ENCODE measurements around the gene EEF1E1. TPM values are rescaled to one million over a fixed set of nuclear protein-coding genes. Genes with fewer than 3 reads are reported as not detected.
A peak's percentile ranks its signal among the peaks of the same experiment; 100 is the strongest.

EEF1E1 gene
- total RNA-seq, 2 donors from 2014 or later = 23.1 TPM

GRCh38 chr6:8085053-8085511 lies 17.3 kb downstream of the EEF1E1 start:
- H3K36me3 ChIP-seq = peaks cover 0 to 3% of the 10 kb centered on the region in 2 donors
- no peak for DNase-seq (ENCODE audit: low spot score)
- intact Hi-C loops (cut with DNase I) = no loop called here
- no peaks in the 10 kb centered on the region for H3K9me3 ChIP-seq
- no peak overlapping the region for H3K4me3 ChIP-seq
- H3K27ac ChIP-seq = no peak overlapping the region
- 63% methylated on average over 2 of the region's 2 CpGs for WGBS
- no peaks in the 10 kb centered on the region for H3K27me3 ChIP-seq (replicated peaks; ENCODE audit: insufficient read depth)
- no peak for TF ChIP-seq POLR2A (IDR thresholded peaks at IDR 0.05)
- TF ChIP-seq, protein P1, sequence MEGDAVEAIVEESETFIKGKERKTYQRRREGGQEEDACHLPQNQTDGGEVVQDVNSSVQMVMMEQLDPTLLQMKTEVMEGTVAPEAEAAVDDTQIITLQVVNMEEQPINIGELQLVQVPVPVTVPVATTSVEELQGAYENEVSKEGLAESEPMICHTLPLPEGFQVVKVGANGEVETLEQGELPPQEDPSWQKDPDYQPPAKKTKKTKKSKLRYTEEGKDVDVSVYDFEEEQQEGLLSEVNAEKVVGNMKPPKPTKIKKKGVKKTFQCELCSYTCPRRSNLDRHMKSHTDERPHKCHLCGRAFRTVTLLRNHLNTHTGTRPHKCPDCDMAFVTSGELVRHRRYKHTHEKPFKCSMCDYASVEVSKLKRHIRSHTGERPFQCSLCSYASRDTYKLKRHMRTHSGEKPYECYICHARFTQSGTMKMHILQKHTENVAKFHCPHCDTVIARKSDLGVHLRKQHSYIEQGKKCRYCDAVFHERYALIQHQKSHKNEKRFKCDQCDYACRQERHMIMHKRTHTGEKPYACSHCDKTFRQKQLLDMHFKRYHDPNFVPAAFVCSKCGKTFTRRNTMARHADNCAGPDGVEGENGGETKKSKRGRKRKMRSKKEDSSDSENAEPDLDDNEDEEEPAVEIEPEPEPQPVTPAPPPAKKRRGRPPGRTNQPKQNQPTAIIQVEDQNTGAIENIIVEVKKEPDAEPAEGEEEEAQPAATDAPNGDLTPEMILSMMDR (IDR thresholded peaks at IDR 0.05) = no peak
- H3K4me1 ChIP-seq (replicated peaks) = peaks cover 3% of the 10 kb centered on the region

DNA sequence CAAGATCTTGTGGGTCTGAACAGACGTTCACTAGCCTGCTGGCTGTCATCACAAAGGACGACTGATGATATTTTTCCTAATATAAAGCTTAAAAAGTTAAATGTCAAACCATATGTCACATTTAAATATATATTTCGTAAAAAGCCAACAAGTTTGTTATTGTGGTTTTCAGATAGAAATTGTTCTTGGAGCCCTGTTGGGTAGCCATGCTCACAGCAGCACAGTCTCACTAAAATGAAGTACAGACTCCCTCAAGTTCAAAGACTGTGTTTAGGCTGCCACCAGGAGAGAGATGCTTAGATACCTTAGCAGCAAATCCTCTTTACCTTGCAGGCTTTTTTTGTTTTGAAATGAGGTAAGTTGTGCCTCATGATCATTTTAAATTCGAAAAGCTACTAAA lies 17.8 kb downstream of the EEF1E1 start:
- peaks cover 0 to 3% of the 10 kb centered on the region in 2 donors for H3K36me3 ChIP-seq
- no peak overlapping the region for H3K4me3 ChIP-seq
- DNase-seq (ENCODE audit: low spot score) = no peak
- intact Hi-C loops (cut with DNase I) = no loop called here
- peaks cover 3% of the 10 kb centered on the region for H3K4me1 ChIP-seq (replicated peaks)
- H3K9me3 ChIP-seq = no peaks in the 10 kb centered on the region
- H3K27me3 ChIP-seq (replicated peaks; ENCODE audit: insufficient read depth) = no peaks in the 10 kb centered on the region
- no peak overlapping the region for H3K27ac ChIP-seq
- TF ChIP-seq POLR2A (IDR thresholded peaks at IDR 0.05) (no peak), POLR2AphosphoS5 (IDR thresholded peaks at IDR 0.05) (no peak)
- TF ChIP-seq, protein P1 (IDR thresholded peaks at IDR 0.05) = no peak
- WGBS = 95% methylated on average over 4 of the region's 4 CpGs

- intact Hi-C loops (cut with DNase I) = no loop called here
- Histone ChIP-seq H3K27ac (peak overlapping the region; percentile 2 to 45), H3K27me3 (replicated peaks; ENCODE audit: insufficient read depth) (no peaks in the 10 kb centered on the region), H3K36me3 (no peaks in the 10 kb centered on the region), H3K9me3 (no peaks in the 10 kb centered on the region), H3K4me3 (no peak overlapping the region), H3K4me1 (replicated peaks) (peaks cover 3% of the 10 kb centered on the region)
- DNase-seq (ENCODE audit: low spot score) = peak; percentile 13
- WGBS = 25% methylated on average over 11 of the region's 11 CpGs
- TF ChIP-seq POLR2AphosphoS5 (IDR thresholded peaks at IDR 0.05) (peak; percentile 37), POLR2A (IDR thresholded peaks at IDR 0.05) (no peak)
- TF ChIP-seq, protein P1 (IDR thresholded peaks at IDR 0.05) = no peak
Observed at GRCh38 chr6:8082954-8083858, 19.1 kb downstream of the EEF1E1 start.

DNA sequence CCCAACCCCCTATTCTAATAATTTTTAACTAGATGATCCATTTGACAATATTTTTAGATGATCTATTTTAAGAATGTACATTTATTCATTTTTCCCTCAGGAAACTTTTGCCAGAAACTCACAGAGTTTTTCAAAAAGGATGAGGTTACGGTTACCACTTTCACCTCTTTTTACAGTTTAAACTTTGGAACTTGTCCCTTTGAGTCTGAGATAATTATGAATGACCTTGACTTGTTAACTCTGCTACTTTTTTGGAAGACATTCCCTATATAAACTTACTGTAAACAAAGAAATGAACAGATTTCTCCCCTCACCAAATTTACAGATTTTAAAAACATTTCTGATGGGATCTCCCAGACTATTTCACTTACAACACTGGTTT lies 19.8 kb downstream of the EEF1E1 start:
- H3K27me3 ChIP-seq (replicated peaks; ENCODE audit: insufficient read depth) = no peaks in the 10 kb centered on the region
- TF ChIP-seq, protein P1 (IDR thresholded peaks at IDR 0.05) = no peak
- TF ChIP-seq POLR2AphosphoS5 (IDR thresholded peaks at IDR 0.05) (no peak), POLR2A (IDR thresholded peaks at IDR 0.05) (no peak)
- no peak for DNase-seq (ENCODE audit: low spot score)
- H3K4me1 ChIP-seq (replicated peaks) = peaks cover 3% of the 10 kb centered on the region
- intact Hi-C loops (cut with DNase I) = no loop called here
- H3K27ac ChIP-seq = peak overlapping the region in 1 of 2 donors; percentile 45
- no peak overlapping the region for H3K4me3 ChIP-seq
- H3K36me3 ChIP-seq = no peaks in the 10 kb centered on the region
- no peaks in the 10 kb centered on the region for H3K9me3 ChIP-seq
- 58% methylated on average over 1 of the region's 1 CpG for WGBS
